Measurements from ENCODE around the gene S100PBP.

GRCh38 chr1:32867671-32868070 lies 50.2 kb downstream of the S100PBP start:
- TF ChIP-seq POLR2A (IDR thresholded peaks at IDR 0.05; ENCODE audit: low read depth, low read length): no peak
- TF ChIP-seq, protein P1, sequence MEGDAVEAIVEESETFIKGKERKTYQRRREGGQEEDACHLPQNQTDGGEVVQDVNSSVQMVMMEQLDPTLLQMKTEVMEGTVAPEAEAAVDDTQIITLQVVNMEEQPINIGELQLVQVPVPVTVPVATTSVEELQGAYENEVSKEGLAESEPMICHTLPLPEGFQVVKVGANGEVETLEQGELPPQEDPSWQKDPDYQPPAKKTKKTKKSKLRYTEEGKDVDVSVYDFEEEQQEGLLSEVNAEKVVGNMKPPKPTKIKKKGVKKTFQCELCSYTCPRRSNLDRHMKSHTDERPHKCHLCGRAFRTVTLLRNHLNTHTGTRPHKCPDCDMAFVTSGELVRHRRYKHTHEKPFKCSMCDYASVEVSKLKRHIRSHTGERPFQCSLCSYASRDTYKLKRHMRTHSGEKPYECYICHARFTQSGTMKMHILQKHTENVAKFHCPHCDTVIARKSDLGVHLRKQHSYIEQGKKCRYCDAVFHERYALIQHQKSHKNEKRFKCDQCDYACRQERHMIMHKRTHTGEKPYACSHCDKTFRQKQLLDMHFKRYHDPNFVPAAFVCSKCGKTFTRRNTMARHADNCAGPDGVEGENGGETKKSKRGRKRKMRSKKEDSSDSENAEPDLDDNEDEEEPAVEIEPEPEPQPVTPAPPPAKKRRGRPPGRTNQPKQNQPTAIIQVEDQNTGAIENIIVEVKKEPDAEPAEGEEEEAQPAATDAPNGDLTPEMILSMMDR (IDR thresholded peaks at IDR 0.05; ENCODE audit: extremely low read depth in 1 of 2, insufficient read depth in 1 of 2, low read depth in 1 of 2, low read length in 2 of 2): no peak
- TF ChIP-seq EZH2 (IDR thresholded peaks at IDR 0.05; ENCODE audit: borderline replicate concordance, low read depth, low read length, severe bottlenecking): no peak
- no peak for TF ChIP-seq GATA2 (IDR thresholded peaks at IDR 0.05; ENCODE audit: insufficient read depth, insufficient read length, low read depth, low read length)
- TF ChIP-seq, protein P2, sequence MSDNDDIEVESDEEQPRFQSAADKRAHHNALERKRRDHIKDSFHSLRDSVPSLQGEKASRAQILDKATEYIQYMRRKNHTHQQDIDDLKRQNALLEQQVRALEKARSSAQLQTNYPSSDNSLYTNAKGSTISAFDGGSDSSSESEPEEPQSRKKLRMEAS (IDR thresholded peaks at IDR 0.05; ENCODE audit: insufficient read depth, insufficient read length): no peak
- no peak for TF ChIP-seq MYC (IDR thresholded peaks at IDR 0.05; ENCODE audit: low read depth, low read length)
